ENCODE data around the gene NEGR1.

The NEGR1 gene

DNA sequence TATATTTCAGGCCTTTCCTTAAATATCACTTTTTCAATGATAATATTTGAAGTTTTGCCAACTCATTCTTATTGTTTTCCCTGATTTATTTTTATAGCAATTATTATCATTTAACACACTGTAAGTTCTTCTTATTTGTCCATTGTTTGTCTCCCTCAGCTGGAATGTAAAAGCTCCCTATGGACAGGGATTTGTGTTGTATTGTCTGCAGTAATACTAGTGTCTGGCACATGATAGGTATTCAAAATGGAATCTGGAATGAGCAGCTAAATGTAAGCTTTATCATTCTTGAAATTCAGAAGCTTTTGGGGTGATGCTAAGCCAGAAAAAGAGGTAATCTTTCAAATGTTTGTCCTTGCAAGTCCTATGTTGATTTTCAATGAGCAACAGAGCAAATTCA is 112.1 kb downstream of the NEGR1 start:
- Histone ChIP-seq H3K4me1 (ENCODE audit: low read length) (no peaks in the 10 kb centered on the region), H4K20me1 (ENCODE audit: insufficient read depth, low read length) (no peaks in the 10 kb centered on the region), H3K4me3 (ENCODE audit: low read length) (no peak overlapping the region), H3K79me2 (ENCODE audit: low read length) (no peaks in the 10 kb centered on the region), H3K27ac (ENCODE audit: low read length) (no peak overlapping the region), H3K9ac (ENCODE audit: low read length) (no peak overlapping the region), H2AFZ (ENCODE audit: low read depth, low read length) (no peak overlapping the region), H3K4me2 (ENCODE audit: low read length) (no peak overlapping the region), H3K36me3 (replicated peaks; ENCODE audit: low read depth, low read length) (no peaks in the 10 kb centered on the region), H3K9me3 (ENCODE audit: insufficient read depth, low read length) (no peaks in the 10 kb centered on the region), H3K27me3 (ENCODE audit: low read depth, low read length) (no peaks in the 10 kb centered on the region)
- TF ChIP-seq CTCF (IDR thresholded peaks at IDR 0.05; ENCODE audit: low read depth, low read length) (no peak), EZH2phosphoT487 (IDR thresholded peaks at IDR 0.05; ENCODE audit: low read depth) (no peak)

- Histone ChIP-seq H3K4me2 (ENCODE audit: low read length) (no peak overlapping the region), H2AFZ (ENCODE audit: low read depth, low read length) (no peak overlapping the region), H3K9me3 (ENCODE audit: insufficient read depth, low read length) (no peaks in the 10 kb centered on the region), H3K27me3 (ENCODE audit: low read depth, low read length) (no peaks in the 10 kb centered on the region), H3K4me1 (ENCODE audit: low read length) (no peaks in the 10 kb centered on the region), H3K36me3 (replicated peaks; ENCODE audit: low read depth, low read length) (no peaks in the 10 kb centered on the region), H3K4me3 (ENCODE audit: low read length) (no peak overlapping the region), H4K20me1 (ENCODE audit: insufficient read depth, low read length) (no peaks in the 10 kb centered on the region), H3K27ac (ENCODE audit: low read length) (no peak overlapping the region), H3K79me2 (ENCODE audit: low read length) (no peaks in the 10 kb centered on the region), H3K9ac (ENCODE audit: low read length) (no peak overlapping the region)
- TF ChIP-seq CTCF (IDR thresholded peaks at IDR 0.05; ENCODE audit: low read depth, low read length) = no peak
- no peak for TF ChIP-seq EZH2phosphoT487 (IDR thresholded peaks at IDR 0.05; ENCODE audit: low read depth)
Measured at GRCh38 chr1:72166426-72166825, 115.9 kb downstream of the NEGR1 start.

- Histone ChIP-seq H3K36me3 (replicated peaks; ENCODE audit: low read depth, low read length) (no peaks in the 10 kb centered on the region), H3K9me3 (ENCODE audit: insufficient read depth, low read length) (no peaks in the 10 kb centered on the region), H4K20me1 (ENCODE audit: insufficient read depth, low read length) (no peaks in the 10 kb centered on the region), H3K27ac (ENCODE audit: low read length) (no peak overlapping the region), H3K79me2 (ENCODE audit: low read length) (no peaks in the 10 kb centered on the region), H3K4me1 (ENCODE audit: low read length) (no peaks in the 10 kb centered on the region), H2AFZ (ENCODE audit: low read depth, low read length) (no peak overlapping the region), H3K4me3 (ENCODE audit: low read length) (no peak overlapping the region), H3K4me2 (ENCODE audit: low read length) (no peak overlapping the region), H3K27me3 (ENCODE audit: low read depth, low read length) (no peaks in the 10 kb centered on the region), H3K9ac (ENCODE audit: low read length) (no peak overlapping the region)
- TF ChIP-seq EZH2phosphoT487 (IDR thresholded peaks at IDR 0.05; ENCODE audit: low read depth) = no peak
- TF ChIP-seq CTCF (IDR thresholded peaks at IDR 0.05; ENCODE audit: low read depth, low read length) = no peak
Measured at GRCh38 chr1:72150508-72150907, 131.8 kb downstream of the NEGR1 start.

DNA sequence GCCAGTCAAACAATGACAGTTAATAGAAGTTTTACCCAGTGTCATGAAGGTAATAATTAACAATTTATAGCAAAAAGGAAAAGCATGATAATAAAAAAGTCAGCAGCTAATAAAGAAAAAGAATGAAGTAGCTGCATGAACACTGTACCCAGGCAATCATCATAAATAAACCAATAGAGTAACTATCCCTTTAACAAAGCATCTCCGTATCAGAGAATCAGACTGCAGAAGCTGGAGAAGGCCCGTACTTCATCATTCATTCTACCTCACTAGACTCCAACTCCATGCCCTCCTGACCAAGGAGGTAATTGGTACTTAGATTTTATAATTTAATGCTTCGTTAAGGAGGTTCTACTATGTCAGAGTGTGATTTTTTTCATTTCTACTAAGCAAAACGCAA is 140.5 kb downstream of the NEGR1 start:
- Histone ChIP-seq H3K79me2 (ENCODE audit: low read length) (no peaks in the 10 kb centered on the region), H2AFZ (ENCODE audit: low read depth, low read length) (no peak overlapping the region), H3K36me3 (replicated peaks; ENCODE audit: low read depth, low read length) (no peaks in the 10 kb centered on the region), H3K4me2 (ENCODE audit: low read length) (no peak overlapping the region), H3K4me1 (ENCODE audit: low read length) (no peaks in the 10 kb centered on the region), H3K27me3 (ENCODE audit: low read depth, low read length) (no peaks in the 10 kb centered on the region), H3K9ac (ENCODE audit: low read length) (no peak overlapping the region), H3K4me3 (ENCODE audit: low read length) (no peak overlapping the region), H4K20me1 (ENCODE audit: insufficient read depth, low read length) (no peaks in the 10 kb centered on the region), H3K27ac (ENCODE audit: low read length) (no peak overlapping the region), H3K9me3 (ENCODE audit: insufficient read depth, low read length) (no peaks in the 10 kb centered on the region)
- TF ChIP-seq EZH2phosphoT487 (IDR thresholded peaks at IDR 0.05; ENCODE audit: low read depth) (no peak), CTCF (IDR thresholded peaks at IDR 0.05; ENCODE audit: low read depth, low read length) (no peak)
